H1 (cell line): Measurements from ENCODE around the gene PLP2. TPM values are rescaled to one million over a fixed set of nuclear protein-coding genes. Genes with fewer than 3 reads are reported as not detected.

Experiments used
- CBX8 ChIP-seq: fragments of 300-800, 300-1000 bp; sonication (generic); IDR thresholded peaks from 2 replicates; pipeline ENCODE4 v1.7.1; 2016; ENCODE audit warnings: low read depth, low read length, borderline replicate concordance
- CHD1 ChIP-seq: IDR thresholded peaks from 2 replicates; pipeline ENCODE4 v1.6.1; 2012; ENCODE audit warnings: low read depth, low read length, improper control_type of control experiment
- NRF1 ChIP-seq: IDR thresholded peaks from 2 replicates; pipeline ENCODE4 v1.6.1; 2011; ENCODE audit warnings: mild to moderate bottlenecking, low read depth, low read length, improper control_type of control experiment
- POLR2A ChIP-seq, 2 experiments: IDR thresholded peaks; 1 replicate in 1 of 2; 2 replicates in 1 of 2; pipeline ENCODE4 v1.6.1; 2011; ENCODE audit warnings: low read depth in 2 of 2, low read length in 2 of 2, mild to moderate bottlenecking in 2 of 2; ENCODE audit errors: control extremely low read depth in 1 of 2
- RAD21 ChIP-seq, 2 experiments: IDR thresholded peaks in 1 of 2; conservative IDR thresholded peaks in 1 of 2; 2 replicates each; pipeline ENCODE4 v1.6.1; 2011; ENCODE audit warnings: low read depth in 2 of 2, low read length in 2 of 2, improper control_type of control experiment in 1 of 2, inconsistent platforms in 1 of 2, mild to moderate bottlenecking in 1 of 2, moderate library complexity in 1 of 2
- SIN3A ChIP-seq, 2 experiments: IDR thresholded peaks in 1 of 2; conservative IDR thresholded peaks in 1 of 2; 2 replicates each; pipeline ENCODE4 v1.6.1; 2011 to 2012; ENCODE audit warnings: low read length in 2 of 2, improper control_type of control experiment in 1 of 2, low read depth in 1 of 2, mild to moderate bottlenecking in 1 of 2
- polyA plus RNA-seq, 7 experiments: library from polyadenylated mRNA; depleted of rRNA in 3 of 7; stranded (reverse) in 5 of 7; unstranded in 2 of 7; fragments of >200 nt in 5 of 7; fragments of 200-250 nt in 2 of 7; gene quantifications; 1 replicate in 5 of 7; 2 replicates in 1 of 7; 4 replicates in 1 of 7; pipeline versions ENCODE4 v1.2.1 to v1.2.3, GENCODE V29; 2011 to 2013; ENCODE audit warnings: missing spikeins in 2 of 7, mixed read lengths in 2 of 7
- total RNA-seq: library from RNA; stranded (reverse); fragmentation: NEBNext Ultra II Directional; extraction: Animal tissue kit (Norgen Biotek cat#: 25700); gene quantifications from 2 replicates; pipeline ENCODE4 v1.2.1, GENCODE V29; 2021
- TF ChIP-seq, protein P1 (sequence below): IDR thresholded peaks from 2 replicates; pipeline ENCODE4 v1.6.1; 2011; ENCODE audit warnings: low read depth, mild to moderate bottlenecking, low read length; ENCODE audit not compliant: insufficient read depth

Gene PLP2
- total and polyA plus RNA-seq, 2 of the 8 experiments (the other 6 are each of a cell fraction or from before 2014, with no cell fraction given), result 10.3 to 23.4 TPM

DNA sequence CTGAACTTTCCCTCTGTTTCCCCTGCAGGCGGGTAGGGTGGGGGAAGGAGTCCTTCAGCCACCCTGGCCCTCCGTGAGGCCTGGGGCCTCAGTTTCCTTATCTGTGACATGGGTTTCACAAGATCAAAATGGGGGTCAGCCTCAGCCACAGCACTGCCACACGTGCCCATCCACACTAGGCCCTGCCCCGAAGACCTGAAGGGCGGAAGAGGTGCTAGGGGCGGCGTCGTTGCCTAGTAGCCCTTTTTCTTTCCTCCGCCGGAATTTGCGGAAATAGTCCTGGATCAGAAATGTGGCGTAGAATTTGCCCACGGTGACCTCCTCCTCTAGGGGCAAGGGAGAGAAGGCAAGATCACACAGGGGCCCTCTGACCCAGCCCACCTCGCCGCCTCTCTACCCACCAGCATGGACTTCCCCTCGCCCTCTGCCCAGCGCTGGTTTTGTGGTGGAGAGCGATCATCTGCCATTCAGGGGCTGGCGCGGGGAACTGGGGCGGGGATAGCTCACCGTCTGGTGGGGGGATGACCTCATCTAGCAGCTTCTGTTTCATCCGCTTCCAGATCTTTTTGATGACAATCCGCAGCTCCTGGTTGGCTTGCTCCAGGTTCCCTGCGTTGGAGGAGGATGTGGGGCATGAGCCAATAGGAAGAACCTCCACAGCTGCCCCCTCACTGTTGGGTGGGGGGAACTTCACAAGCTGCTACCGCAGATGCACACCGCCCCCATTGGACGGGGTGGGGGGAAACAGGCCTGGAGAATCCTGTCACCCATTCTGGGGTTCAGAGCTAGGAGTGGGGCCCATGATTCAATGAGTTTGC, 37.9 kb downstream of the PLP2 start (continued):
- TF ChIP-seq CBX8, result no peak
- TF ChIP-seq, protein P1, sequence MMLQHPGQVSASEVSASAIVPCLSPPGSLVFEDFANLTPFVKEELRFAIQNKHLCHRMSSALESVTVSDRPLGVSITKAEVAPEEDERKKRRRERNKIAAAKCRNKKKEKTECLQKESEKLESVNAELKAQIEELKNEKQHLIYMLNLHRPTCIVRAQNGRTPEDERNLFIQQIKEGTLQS, result no peak
- no peak for TF ChIP-seq NRF1
- TF ChIP-seq CHD1, result no peak
- no peak for TF ChIP-seq POLR2A (IDR thresholded peaks at IDR 0.05; ENCODE audit: control extremely low read depth in 1 of 2, low read depth in 2 of 2, low read length in 2 of 2)
- no peak for TF ChIP-seq SIN3A (conservative IDR thresholded peaks at IDR 0.05 in 1 of 2, IDR thresholded peaks at IDR 0.05 in 1 of 2; ENCODE audit: low read depth in 1 of 2, low read length in 2 of 2)
- peak in 1 of 2 experiments; percentile 19; a peak in 2 of 4 replicates for TF ChIP-seq RAD21 (IDR thresholded peaks at IDR 0.05 in 1 of 2, conservative IDR thresholded peaks at IDR 0.05 in 1 of 2; ENCODE audit: low read depth in 2 of 2, low read length in 2 of 2)
